WERI-Rb-1 (cell line): ENCODE results near the gene KRTAP19-2.

Experiments used
- DNase-seq: peaks from one replicate; pipeline ENCODE4 v3.0.0-alpha.2; 2020
- H3K27ac ChIP-seq: fragments of 250-450 bp; sonication (Bioruptor Pico); 2 replicates; pipeline ENCODE4 v1.5.1; 2020; ENCODE audit warnings: mild to moderate bottlenecking, moderate library complexity
- H3K27me3 ChIP-seq: fragments of 250-450 bp; sonication (Bioruptor Pico); 2 replicates; pipeline ENCODE4 v1.5.1; 2021; ENCODE audit warnings: mild to moderate bottlenecking, low read depth, moderate library complexity; ENCODE audit not compliant: insufficient read depth, severe bottlenecking
- H3K36me3 ChIP-seq: fragments of 250-450 bp; sonication (Bioruptor Pico); 2 replicates; pipeline ENCODE4 v1.5.1; 2020; ENCODE audit warnings: mild to moderate bottlenecking, moderate library complexity
- H3K4me3 ChIP-seq: 2 replicates; pipeline ENCODE4 v1.5.1; 2011; ENCODE audit warnings: low read depth, mild to moderate bottlenecking, control low read depth, low read length
- H3K9me3 ChIP-seq: fragments of 250-450 bp; sonication (Bioruptor Pico); 2 replicates; pipeline ENCODE4 v1.5.1; 2021; ENCODE audit warnings: mild to moderate bottlenecking, moderate library complexity; ENCODE audit not compliant: severe bottlenecking
- TF ChIP-seq, protein P1 (sequence below): IDR thresholded peaks from 2 replicates; pipeline ENCODE4 v1.5.1; 2011; ENCODE audit warnings: low read depth, mild to moderate bottlenecking, control low read depth, inconsistent platforms, low read length

Gene KRTAP19-2

DNA sequence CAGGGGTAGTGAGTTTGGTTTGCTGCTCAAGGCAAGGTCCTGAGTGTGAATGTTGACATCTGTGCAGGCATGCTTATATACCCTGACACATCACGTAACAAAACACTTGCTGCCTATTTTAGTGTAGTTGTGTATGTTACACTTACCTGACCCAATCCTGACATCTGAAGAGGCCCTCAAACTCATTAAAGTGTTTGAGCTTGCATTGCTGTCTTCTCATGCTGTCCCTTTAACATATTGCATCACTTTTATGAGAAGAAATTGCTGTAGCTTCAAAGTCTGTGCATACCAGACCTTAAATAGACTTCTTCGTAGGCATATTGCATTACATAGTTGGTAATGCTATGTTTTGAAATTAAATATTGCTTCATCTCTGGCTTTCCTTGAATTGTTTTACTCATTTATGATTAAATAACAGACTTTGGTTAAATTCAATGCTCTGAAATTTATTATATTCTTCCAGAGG, 4.8 kb upstream of the KRTAP19-2 start, which contains the start of gene KRTAP19-3:
KRTAP19-3 (minus strand) TSS at position 51 of the 466 bp plus-strand sequence. CDS start 56 bp downstream, outside the sequence.
- no peak within 1 kb of the TSS for H3K4me3 ChIP-seq
- H3K27ac ChIP-seq: no peak within 1 kb of the TSS
- TF ChIP-seq, protein P1, sequence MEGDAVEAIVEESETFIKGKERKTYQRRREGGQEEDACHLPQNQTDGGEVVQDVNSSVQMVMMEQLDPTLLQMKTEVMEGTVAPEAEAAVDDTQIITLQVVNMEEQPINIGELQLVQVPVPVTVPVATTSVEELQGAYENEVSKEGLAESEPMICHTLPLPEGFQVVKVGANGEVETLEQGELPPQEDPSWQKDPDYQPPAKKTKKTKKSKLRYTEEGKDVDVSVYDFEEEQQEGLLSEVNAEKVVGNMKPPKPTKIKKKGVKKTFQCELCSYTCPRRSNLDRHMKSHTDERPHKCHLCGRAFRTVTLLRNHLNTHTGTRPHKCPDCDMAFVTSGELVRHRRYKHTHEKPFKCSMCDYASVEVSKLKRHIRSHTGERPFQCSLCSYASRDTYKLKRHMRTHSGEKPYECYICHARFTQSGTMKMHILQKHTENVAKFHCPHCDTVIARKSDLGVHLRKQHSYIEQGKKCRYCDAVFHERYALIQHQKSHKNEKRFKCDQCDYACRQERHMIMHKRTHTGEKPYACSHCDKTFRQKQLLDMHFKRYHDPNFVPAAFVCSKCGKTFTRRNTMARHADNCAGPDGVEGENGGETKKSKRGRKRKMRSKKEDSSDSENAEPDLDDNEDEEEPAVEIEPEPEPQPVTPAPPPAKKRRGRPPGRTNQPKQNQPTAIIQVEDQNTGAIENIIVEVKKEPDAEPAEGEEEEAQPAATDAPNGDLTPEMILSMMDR: no peak
- DNase-seq: no peak
- H3K9me3 ChIP-seq: no peaks in the 10 kb centered on the region
- no peaks in the 10 kb centered on the region for H3K36me3 ChIP-seq
- H3K27me3 ChIP-seq: peaks cover 79% of the 10 kb centered on the region

GRCh38 chr21:30486180-30486579, 1.1 kb downstream of the KRTAP19-2 start:
- H3K9me3 ChIP-seq: peaks cover 7% of the 10 kb centered on the region
- no peak overlapping the region for H3K4me3 ChIP-seq
- H3K27ac ChIP-seq: no peak overlapping the region
- peaks cover 54% of the 10 kb centered on the region for H3K27me3 ChIP-seq
- no peaks in the 10 kb centered on the region for H3K36me3 ChIP-seq
- DNase-seq: no peak
- TF ChIP-seq, protein P1: no peak

- Histone ChIP-seq H3K36me3 (no peaks in the 10 kb centered on the region), H3K27ac (no peak overlapping the region), H3K9me3 (peaks cover 7% of the 10 kb centered on the region), H3K27me3 (peaks cover 62% of the 10 kb centered on the region), H3K4me3 (no peak overlapping the region)
- TF ChIP-seq, protein P1: no peak
- DNase-seq: no peak
Observed at GRCh38 chr21:30482130-30482529, 5.1 kb downstream of the KRTAP19-2 start.

- Histone ChIP-seq H3K9me3 (no peaks in the 10 kb centered on the region), H3K36me3 (no peaks in the 10 kb centered on the region), H3K27ac (no peak within 1 kb of the TSS), H3K27me3 (peaks cover 71% of the 10 kb centered on the region), H3K4me3 (no peak within 1 kb of the TSS)
- DNase-seq: no peak
- TF ChIP-seq, protein P1: no peak
Observed at GRCh38 chr21:30480145-30480544, 7.1 kb downstream of the KRTAP19-2 start, which contains the start of gene KRTAP19-1. Gene KRTAP19-1 (minus strand): TSS chr21:30480367. CDS start chr21:30480317, 50 bp downstream.

DNA sequence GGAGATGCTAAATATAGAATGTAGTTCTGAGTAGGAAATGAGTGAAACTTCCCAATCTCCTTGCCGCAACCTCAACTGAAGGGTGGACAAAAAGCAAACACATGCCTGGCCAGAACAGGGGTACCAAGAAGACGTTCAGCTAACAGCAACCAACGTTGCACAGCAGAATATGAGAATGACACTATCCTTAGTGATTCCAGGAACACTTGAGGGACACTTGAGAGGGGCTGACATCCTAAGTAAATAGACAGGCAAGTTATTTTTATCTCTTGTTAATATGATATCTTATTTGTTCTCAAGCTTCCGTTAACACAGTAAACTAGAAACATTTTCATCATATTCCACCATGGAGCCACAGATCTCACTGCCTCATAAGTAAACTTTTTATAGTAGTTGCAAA, 8.0 kb downstream of the KRTAP19-2 start:
- peaks cover 70% of the 10 kb centered on the region for H3K27me3 ChIP-seq

More for the DNA sequence above, 8.0 kb downstream of the KRTAP19-2 start:
- H3K4me3 ChIP-seq: no peak overlapping the region
- DNase-seq: no peak
- H3K9me3 ChIP-seq: no peaks in the 10 kb centered on the region
- TF ChIP-seq, protein P1: no peak
- H3K27ac ChIP-seq: no peak overlapping the region
- H3K36me3 ChIP-seq: no peaks in the 10 kb centered on the region
